Right renal cortex interstitium (tissue), 3 donors: ENCODE measurements around the gene ANKRD34C. TPM values are rescaled to one million over a fixed set of nuclear protein-coding genes. Genes with fewer than 3 reads are reported as not detected.
"Not testable (repeated sequence)": the region's sequence is repeated elsewhere in the genome, so short reads cannot be mapped to it uniquely, and the experiment has no call there.

Experiments
- DNase-seq, 3 donors: peaks; one replicate each; pipeline ENCODE4 v3.0.0-alpha.2; 2013; ENCODE audit warnings: low read depth in 3 of 3, low spot score in 2 of 3
- polyA plus RNA-seq, 3 donors: library from polyadenylated mRNA; unstranded; fragments of 120-200 nt; gene quantifications; one replicate each; pipeline ENCODE4 v1.2.1, GENCODE V29; 2013; ENCODE audit not compliant: insufficient read length in 3 of 3

The ANKRD34C gene
- polyA plus RNA-seq, 3 donors: 0.04 to 0.14 (median 0.10) TPM

DNA sequence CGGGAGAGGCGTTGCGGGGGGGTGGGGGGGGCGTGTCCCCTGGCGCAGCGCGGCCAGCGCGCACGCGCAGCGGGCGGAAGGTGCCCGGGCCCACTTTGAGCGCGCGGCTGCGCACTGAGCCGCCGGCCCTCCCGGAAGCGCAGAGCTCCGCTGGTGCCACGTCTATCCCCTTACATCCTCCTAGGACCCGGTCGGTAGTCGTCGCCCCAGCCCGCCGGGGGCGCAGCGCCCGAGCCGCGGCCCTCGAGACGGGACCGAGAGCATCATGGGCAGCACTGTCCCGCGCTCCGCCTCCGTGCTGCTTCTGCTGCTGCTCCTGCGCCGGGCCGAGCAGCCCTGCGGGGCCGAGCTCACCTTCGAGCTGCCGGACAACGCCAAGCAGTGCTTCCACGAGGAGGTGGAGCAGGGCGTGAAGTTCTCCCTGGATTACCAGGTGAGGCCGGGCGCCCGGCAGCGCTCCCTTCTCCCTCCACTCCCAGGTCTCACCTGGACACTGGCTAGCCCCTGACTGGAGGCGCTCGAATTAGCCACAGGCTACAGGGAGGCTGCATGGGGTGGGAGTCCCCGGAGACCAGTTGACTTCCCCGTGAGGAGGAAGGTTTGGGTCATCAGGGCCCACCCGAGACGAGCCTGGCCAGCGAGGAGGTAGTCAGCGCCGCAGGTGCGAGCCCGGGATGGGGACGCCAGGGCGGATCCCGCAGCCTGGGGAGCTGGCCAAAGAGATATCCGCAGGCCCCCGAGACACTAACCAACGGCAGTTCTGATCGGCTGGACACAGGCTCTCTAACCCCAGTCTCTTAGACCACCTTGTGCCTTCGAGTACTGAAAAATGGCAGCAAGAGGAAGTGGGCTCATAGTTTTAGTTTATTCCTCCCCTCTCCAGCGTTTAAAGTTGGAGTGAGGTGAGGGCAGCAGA is 28.7 kb downstream of the ANKRD34C start, which contains the start of gene TMED3:
TSS of gene TMED3 (plus strand) at position 128 of the 916 bp plus-strand sequence. CDS start at position 266, 138 bp downstream.
- peak; percentile 29 to 59 (median 54) for DNase-seq

DNA sequence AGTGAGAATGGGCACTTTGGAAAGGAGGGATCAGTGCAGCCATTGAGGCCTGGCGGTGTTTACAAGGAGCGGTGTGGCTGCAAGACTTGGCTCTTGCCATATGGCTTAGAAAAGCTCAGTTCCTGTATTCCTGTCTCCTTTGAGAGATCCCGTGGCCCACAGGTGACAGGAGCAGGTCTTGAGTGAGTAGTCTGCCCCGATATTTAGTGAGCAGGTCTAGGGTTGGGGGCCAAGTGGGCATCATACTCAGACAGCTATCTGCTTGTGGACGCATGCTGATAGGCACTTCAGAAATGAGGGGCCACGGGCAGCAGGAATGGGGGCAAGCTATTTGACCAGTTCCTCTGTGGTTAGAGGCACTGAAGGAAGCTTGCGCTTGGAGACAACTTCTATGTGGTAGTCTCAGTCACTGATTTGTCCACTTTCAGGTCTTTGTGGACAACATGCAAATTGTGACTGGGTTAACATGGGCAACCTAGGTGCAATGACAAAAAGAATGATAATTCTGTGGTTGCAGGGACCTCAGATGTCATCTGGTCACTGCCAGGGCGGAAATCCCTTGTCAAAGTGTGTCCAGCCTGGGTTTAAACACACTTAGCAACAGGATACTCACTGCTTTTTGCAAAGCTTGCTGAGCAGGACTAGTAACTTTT is 29.5 kb downstream of the ANKRD34C start:
- DNase-seq: no peak

DNA sequence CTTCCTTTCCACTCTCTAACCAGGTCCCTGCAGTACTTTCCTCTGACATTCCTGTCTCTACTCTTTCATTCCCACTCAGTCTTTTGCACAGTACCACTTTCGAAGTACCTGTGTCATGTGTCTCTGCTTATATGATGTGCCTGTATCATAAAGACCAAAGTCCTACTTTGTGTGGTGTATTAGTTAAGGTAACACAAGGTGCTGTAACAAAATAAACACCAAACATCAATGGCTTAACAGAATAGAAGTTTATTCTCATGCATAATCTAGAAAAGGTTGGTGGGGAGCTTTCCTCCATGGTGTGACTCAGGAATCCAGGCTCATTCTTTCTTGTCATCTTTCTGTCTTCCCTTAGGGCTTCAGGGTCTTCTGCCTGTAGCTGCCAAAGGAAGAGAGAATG is 31.7 kb downstream of the ANKRD34C start:
- no peak for DNase-seq

DNA sequence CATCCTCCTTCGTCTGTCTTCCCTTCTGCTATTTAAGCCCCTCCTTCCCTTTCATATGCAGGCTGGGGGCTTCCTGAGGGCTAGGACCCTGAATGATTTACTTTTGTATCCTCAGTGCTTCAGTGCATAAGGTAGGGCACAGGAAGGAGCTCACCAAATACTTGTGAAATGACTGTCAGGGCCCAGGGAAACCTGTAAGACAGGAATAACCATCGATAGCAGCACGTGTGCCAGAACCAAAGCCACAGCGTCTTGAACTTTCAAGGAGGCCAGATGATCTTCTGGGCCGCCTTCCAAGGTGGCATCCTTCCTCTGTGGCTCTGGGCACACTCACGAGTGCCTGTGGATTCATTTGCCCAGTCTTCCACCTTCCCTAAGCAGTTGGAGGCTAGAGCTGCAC is 32.3 kb downstream of the ANKRD34C start:
- no peak for DNase-seq

DNA sequence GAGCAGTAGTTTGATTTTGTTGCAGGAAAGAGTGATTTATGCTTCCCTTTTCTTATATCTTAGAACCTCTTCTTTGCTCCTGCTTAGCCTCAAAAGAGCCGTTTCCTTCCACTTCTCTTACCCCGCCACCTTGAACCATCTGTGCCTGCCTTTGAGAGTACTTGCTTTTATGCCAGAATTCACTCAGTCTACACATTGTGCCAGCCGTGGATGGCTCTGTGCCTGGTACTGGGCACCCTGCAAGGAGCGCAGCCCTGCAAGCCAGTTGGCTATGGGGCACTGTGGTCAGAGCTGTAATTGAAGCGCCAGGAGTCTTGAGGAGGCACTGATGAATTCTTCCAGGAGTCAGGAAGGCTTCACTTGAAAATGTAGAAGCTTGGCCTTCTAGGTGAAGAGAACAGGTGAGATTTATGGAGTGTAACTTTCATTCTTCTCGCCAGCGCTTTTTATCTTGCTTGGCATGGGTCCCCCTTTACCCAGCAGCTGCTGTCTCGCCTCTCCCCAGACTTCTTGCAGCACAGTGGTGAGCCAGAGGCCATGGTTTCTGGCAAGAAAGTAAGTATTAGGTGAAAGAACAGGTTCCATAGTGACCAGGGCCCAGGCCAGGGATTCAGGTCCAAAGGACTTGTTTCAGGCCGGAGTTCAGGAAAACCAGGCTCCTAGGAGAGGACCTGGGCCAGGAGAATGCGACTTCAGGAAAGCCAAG is 33.3 kb downstream of the ANKRD34C start:
- DNase-seq: no peak

DNA sequence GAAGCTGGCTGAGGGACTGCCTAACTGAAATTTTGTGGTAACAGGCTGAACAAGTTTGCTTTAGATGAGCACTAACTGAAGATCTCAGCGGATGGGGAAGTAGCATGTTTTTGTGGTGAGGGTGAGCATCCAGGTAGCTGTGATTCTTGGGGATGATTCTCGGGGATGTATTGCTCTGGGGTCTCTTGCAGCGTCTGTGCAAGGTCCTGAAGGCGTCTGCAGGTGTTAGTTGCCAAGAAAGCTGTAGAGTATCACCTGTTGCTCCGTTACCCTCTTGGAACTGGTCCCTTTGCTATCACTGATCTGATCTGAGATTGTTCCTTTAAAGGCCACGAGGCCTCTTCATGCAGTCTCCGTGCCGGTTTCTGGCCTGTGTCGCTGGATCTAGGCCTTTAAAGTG is 34.3 kb downstream of the ANKRD34C start:
- no peak for DNase-seq

DNA sequence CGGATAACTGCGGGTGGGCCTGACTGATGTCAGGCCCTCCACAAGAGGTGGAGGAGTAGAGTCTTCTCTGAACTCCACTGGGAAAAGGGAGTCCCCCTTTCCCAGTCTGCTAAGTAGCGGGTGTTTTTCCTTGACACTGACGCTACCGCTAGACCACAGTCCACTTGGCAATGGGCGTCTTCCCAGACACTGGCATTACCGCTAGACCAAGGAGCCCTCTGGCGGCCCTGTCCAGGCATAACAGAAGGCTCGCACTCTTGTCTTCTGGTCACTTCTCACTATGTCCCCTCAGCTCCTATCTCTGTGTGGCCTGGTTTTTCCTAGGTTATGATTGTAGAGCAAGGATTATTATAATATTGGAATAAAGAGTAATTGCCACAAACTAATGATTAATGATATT is 37.5 kb downstream of the ANKRD34C start:
- DNase-seq: not testable (repeated sequence)

DNA sequence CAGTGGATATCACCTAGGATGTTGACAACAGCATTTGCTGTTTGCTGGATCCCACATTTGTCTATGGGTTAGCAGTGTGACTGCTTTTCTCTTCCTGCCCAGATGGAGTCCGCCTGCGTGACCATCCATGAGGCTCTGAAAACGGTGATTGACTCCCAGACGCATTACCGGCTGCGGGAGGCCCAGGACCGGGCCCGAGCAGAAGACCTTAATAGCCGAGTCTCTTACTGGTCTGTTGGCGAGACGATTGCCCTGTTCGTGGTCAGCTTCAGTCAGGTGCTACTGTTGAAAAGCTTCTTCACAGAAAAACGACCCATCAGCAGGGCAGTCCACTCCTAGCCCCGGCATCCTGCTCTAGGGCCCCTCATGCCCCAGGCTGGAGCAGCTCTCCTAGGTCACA is 39.4 kb downstream of the ANKRD34C start:
- DNase-seq: no peak

DNA sequence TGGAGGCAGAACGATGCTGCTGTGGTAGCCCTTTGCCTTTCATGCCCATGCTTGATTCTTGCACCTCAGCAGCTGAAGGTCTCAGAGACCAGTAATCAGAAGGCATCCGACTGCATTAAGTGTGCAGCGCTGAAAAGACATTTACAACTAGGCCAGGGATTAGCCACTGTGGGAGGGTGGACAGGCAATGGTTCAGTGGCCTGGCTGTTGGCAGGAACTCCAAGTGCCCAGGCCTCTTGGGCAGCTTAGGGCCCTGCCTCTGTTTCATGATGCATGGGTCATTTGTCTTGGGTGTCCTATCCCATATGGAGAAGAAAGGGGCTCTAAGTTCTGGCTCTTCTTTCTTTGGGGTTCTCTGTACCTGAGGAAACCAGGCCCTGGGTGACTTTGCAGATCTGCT is 39.8 kb downstream of the ANKRD34C start:
- DNase-seq: no peak

DNA sequence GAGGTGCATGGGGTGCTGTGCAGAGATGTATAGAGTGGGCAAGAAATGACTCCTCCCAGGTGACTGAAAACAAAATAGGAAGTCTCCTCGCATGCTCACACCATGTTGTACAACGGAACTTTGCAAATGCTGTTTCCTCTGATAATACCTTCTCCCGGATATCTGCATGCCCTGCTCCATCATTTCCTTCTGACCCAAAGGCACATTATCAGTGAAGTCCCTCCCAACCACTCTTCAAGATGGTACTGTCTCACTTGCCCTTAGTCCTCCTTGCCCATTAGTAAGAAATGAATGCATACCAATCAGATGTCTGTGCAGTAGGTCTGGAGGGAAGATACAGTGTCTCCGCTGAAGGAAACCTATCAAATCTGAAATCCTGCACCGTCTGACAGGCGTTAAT is 40.4 kb downstream of the ANKRD34C start:
- DNase-seq: no peak

DNA sequence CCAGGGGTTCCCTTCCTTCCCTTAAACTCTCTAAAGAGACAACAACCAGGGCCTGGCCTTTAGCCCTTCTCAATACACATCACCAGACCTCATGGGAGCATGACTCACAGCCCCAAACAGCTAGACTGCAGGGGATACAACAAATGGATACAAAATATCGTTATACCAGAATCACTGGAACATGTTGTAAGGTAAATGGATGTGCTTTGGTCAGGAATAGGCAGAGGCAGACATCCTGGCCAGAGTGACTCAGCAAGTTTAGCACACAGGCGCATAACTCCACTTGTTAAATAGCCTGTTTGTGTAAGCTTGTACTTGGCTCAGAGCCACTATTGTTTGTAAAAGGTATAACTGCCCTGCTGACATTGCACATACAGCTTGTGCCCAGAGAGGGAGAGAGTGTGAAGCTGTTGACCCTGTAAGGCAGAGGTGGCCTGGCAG is 46.7 kb downstream of the ANKRD34C start:
- no peak for DNase-seq

Other genes starting within 250 kb of the ANKRD34C start
- gene RASGRF1, start 191.9 kb upstream of the ANKRD34C start, polyA plus RNA-seq: under 1 TPM; 0.21 to 0.82 (median 0.43) TPM
- gene TMED3, start 28.4 kb downstream of the ANKRD34C start, polyA plus RNA-seq: 10 to 100 TPM; 56.1 to 69.4 (median 64.9) TPM
- gene MINAR1, start 149.6 kb downstream of the ANKRD34C start, polyA plus RNA-seq: 1 to 10 TPM in 2 of 3 donors, under 1 TPM in 1; 0.96 to 1.2 (median 1.1) TPM